Stimulated activated CD4-positive, alpha-beta T cell treated with anti-CD3 and anti-CD28 coated beads, Interleukin-1b, Interleukin-23, amount 100 ng/mL, for 1 hour (primary cell): ENCODE measurements around the gene ITIH6.
"Not testable (repeated sequence)": the region's sequence is repeated elsewhere in the genome, so short reads cannot be mapped to it uniquely, and the experiment has no call there.

ENCODE experiments used
- DNase-seq, 2 donors: peaks; one replicate each; pipeline ENCODE4 v3.0.0-alpha.2; 2020; ENCODE audit warnings: low read depth in 2 of 2

The ITIH6 gene

GRCh38 chrX:54808109-54808604 is 10.1 kb upstream of the ITIH6 start:
- no peak for DNase-seq

GRCh38 chrX:54807524-54808108 is 9.6 kb upstream of the ITIH6 start, which contains the start of gene MAGED2:
TSS of gene MAGED2 (plus strand) at chrX:54807745. CDS start at chrX:54809332, 1,587 bp downstream.
- DNase-seq: peak in 1 of 2 donors; percentile 17

GRCh38 chrX:54799046-54799445 is 991 bp upstream of the ITIH6 start:
- no peak for DNase-seq

GRCh38 chrX:54794795-54795194 is 3.3 kb downstream of the ITIH6 start:
- no peak for DNase-seq

DNA sequence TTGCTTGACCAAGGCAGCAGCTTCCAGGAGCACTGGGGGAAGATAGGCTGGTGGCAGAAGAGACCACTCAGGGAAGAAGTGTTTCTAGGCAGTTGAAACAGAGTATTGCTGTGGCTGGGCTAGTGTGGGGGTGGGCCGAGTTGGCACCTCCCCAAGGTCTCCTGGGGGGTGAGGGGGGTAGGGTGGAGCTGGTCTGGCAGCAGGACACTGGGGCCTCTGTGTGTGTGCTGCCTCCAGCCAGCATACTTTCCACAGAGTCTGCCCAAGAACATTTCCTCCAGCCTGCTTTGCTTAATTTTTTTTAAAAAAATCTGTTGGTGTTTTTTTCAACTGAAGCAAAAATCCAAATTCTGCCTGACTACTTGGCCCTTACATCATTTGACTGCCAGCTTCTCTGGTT is 4.0 kb downstream of the ITIH6 start:
- DNase-seq: no peak

DNA sequence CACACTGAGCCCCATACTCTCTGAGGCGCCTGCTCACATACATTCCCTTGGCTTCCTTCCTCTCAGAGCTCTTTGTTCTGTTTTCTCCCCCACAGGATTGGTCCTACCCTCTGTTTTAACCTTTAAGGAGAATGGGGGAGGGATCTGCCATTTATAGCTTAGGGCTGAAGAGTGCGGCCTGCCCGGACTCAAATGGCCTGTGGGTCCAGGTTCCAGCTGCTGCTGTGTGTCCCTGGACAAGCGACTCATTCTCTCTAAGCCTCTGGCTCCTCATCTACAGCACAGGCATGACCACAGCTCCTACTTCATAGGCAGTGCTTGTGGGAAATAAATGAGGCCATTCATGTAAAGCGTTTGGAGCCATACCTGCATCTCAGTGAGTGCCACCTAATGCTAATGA is 8.7 kb downstream of the ITIH6 start:
- DNase-seq: not testable (repeated sequence)

DNA sequence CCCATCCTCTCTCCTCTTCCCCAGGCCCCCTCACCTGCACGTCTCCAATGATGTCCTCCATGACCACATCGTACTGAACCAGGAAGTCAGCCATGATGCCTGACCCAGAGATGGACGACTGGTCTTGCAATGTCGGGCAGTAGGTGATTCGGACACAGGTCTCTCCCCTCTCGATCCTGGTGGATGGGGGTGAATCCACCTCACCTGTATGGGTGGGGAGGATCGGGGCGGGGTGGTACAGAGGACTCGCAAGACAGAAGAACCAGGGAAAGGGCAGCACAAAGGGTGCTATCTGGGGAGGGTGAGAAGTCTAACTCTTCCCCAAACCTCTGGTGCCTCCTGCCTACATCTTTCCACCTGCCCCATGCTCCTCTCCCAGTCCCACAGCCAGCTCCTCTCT is 9.6 kb downstream of the ITIH6 start:
- no peak for DNase-seq

DNA sequence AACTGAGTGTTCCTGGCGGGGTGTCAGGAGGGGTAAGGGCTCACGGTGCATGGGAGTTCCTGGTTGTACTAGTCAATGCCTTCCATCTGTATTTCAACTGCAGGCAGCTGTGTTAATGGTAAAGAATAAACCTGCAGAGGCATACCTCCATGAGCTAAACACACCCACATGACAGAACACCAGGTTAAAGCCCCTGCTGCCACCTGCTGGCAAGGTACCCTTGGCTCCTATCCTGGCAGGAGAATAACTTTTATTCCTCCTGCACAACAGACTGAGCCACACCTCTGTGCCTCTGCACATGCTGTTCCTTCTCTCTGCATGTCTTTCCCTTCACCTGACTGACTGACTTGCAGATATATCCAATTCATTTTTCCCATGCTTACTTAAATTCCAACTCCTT is 11.1 kb downstream of the ITIH6 start:
- no peak for DNase-seq

GRCh38 chrX:54785901-54786300 is 12.2 kb downstream of the ITIH6 start:
- DNase-seq: no peak

GRCh38 chrX:54776987-54777672 is 20.9 kb downstream of the ITIH6 start:
- no peak for DNase-seq

DNA sequence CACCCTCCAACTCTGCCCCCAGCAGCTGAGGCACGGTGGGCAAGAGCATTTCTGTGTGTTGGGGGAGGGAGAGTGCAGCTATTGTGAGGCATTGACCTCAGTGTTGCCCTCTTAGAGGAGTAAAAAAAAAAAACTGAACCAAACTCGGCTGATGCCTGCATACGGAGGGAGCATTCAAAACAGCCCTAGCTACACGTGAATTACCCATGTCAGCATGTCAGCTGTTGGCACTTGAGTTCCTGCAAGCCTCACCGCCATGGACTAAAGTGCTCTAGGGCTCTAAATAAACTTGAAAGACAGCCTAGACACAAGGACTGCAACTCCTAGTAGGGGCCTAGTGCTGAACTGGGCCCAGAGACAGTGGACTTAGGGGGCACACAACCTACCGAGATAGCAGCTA is 22.0 kb downstream of the ITIH6 start:
- no peak for DNase-seq

- not testable (repeated sequence) for DNase-seq
Measured at GRCh38 chrX:54774391-54775094, 23.5 kb downstream of the ITIH6 start.

DNA sequence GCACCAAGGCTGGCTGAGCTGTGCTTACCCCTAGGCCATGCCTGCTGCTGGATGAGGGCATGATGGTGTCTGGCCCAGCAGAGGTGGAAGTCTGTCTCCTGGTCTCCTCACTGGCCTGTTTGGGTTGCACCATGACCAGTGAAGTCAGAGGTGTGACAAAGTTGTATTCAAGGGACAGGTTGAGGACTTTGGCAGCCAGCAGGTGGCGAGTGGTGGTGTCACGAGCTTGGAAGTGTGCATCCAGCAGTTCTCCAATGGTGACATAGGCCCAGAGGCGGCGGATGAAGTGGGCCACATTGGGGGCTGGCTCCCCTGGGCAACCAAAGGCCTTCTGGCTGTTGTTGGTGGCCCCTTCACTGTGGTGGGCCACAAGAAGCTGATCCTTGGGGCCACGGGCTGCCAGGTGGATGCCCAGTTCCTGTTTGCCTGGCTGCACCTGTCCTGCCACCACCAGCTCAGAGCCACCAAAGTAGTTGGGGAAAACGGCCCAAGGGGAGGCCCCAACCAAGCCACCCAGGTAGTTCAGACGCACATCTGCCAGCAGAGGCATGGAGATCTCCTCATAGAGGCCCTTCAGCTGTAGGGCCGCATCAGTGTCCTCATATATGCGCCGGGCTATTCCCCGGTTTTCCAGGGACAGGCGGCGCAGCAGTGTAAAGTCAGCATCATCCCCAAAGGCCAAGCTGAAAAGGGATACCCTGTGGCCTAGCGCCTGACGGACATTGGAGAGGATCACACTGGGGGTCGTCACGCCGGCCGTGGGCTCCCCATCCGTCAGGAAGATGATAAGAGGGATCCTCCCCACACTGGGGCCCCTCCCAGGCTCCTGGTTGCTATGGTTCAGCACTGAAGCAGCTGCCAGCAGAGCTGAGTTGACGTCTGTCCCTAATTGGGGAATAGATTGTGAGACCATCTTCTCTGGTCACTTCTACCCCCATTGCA is 39.7 kb downstream of the ITIH6 start:
- no peak for DNase-seq

GRCh38 chrX:54754854-54755253 is 43.2 kb downstream of the ITIH6 start:
- DNase-seq: no peak

GRCh38 chrX:54748626-54749025 is 49.4 kb downstream of the ITIH6 start:
- DNase-seq: no peak

GRCh38 chrX:54747733-54748393 is 50.2 kb downstream of the ITIH6 start:
- no peak for DNase-seq

GRCh38 chrX:54746928-54747327 is 51.1 kb downstream of the ITIH6 start:
- no peak for DNase-seq

DNA sequence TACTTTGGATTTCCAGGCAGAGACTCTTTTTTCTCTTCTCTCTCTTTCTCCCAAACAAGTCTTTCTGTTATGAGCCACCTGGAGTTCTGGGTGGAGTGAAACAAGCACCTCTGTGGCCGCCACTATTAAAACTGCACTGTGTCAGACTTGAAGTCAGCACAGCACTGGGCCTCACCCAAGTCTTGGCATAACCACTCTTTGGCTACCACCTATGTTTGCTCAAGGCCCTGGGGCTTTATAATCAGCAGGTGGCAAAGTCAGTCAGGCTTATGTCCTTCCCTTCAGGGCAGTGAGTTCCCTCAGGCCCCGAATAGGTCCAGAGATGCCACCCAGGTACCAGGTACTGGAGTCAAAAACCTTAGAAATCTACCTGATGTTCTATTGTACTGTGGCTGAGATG is 52.4 kb downstream of the ITIH6 start:
- no peak for DNase-seq

DNA sequence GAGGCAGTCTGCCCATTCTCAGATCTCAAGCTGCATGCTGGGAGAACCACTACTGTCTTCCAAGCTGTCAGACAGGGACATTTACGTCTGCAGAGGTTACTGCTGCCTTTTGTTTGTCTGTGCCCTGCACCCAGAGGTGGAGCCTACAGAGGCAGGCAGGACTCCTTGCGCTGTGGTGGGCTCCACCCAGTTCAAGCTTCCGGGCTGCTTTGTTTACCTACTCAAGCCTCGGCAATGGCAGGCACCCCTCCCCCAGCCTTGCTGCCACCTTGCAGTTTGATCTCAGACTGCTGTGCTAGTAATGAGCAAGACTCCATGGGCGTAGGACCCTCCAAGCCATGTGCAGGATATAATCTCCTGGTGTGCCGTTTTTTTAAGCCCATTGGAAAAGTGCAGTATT is 59.5 kb downstream of the ITIH6 start:
- not testable (repeated sequence) for DNase-seq

DNA sequence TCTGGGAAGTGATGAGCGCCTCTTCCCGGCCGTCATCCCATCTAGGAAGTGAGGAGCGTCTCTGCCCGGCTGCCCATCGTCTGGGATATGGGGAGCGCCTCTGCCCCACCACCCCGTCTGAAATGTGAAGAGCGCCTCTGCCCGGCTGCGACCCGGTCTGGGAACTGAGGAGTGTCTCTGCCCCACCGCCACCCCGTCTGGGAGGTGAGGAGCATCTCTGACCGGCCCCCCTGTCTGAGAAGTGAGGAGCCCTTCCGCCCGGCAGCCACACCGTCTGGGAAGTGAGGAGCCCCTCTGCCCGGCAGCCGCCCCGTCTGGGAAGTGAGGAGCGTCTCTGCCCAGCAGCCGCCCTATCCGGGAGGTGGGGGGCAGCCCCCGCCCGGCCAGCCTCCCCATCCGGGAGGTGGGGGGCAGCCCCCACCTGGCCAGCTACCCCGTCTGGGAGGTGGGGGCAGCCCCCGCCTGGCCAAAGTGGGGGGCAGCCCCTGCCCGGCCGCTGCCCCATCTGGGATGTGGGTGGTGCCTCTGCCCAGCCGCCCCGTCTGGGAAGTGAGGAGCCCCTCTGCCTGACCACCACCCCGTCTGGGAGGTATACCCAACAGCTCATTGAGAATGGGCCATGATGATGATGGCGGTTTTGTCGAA is 61.6 kb downstream of the ITIH6 start:
- DNase-seq: not testable (repeated sequence)

DNA sequence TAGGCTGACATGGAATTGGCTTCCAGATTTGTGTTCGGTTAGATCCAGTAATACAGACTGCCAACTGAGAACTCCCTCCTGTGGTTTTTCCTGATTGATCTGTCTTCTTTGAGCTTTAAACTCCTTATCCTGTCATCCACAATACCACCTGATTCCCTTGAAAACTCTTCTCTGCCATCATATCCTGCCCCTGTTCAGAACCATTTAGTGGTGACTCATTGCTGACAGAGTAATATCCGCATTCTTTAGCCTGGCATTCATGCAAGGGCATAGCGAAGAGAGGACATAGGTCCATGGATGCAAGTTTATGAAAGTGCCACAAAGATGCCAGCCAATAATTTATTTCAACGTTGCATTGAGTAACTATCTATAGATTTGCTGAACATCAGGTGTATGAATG is 76.6 kb downstream of the ITIH6 start:
- DNase-seq: no peak
